Astrocyte (in vitro differentiated cells and primary cell): ENCODE data around the gene AKNAD1. TPM values are rescaled to one million over a fixed set of nuclear protein-coding genes. Genes with fewer than 3 reads are reported as not detected.

Experiments
- DNase-seq: peaks from one replicate; pipeline ENCODE4 v3.0.0-alpha.2; 2010; ENCODE audit warnings: low read depth
- FAIRE-seq: peaks from 2 replicates; lab custom pipeline; 2011; peaks lifted over from hg19 to GRCh38; lab: Jason Lieb, UNC
- H2AFZ ChIP-seq: 2 replicates; pipeline ENCODE4 v1.6.0; 2012; ENCODE audit warnings: low read depth, low read length, inconsistent platforms
- H3K27ac ChIP-seq: 2 replicates; pipeline ENCODE4 v1.5.1; 2011; ENCODE audit warnings: low read depth, low read length, inconsistent platforms
- H3K27me3 ChIP-seq: 2 replicates; pipeline ENCODE4 v1.6.0; 2011; ENCODE audit warnings: low read length, inconsistent platforms; ENCODE audit not compliant: insufficient read depth
- H3K36me3 ChIP-seq: 2 replicates; pipeline ENCODE4 v1.5.1; 2011; ENCODE audit warnings: low read length, inconsistent platforms; ENCODE audit not compliant: insufficient read depth
- H3K4me1 ChIP-seq: 2 replicates; pipeline ENCODE4 v1.5.1; 2011; ENCODE audit warnings: low read length, inconsistent platforms; ENCODE audit not compliant: insufficient read depth
- H3K4me2 ChIP-seq: 2 replicates; pipeline ENCODE4 v1.6.0; 2012; ENCODE audit warnings: low read length, inconsistent platforms
- H3K4me3 ChIP-seq: 2 replicates; pipeline ENCODE4 v1.5.1; 2011; ENCODE audit warnings: low read depth, mild to moderate bottlenecking, low read length, inconsistent platforms; ENCODE audit not compliant: insufficient read depth
- H3K79me2 ChIP-seq: 2 replicates; pipeline ENCODE4 v1.6.0; 2012; ENCODE audit warnings: mild to moderate bottlenecking, low read length, inconsistent platforms; ENCODE audit not compliant: insufficient read depth
- H3K9ac ChIP-seq: 2 replicates; pipeline ENCODE4 v1.6.0; 2012; ENCODE audit warnings: mild to moderate bottlenecking, low read length, inconsistent platforms
- H3K9me3 ChIP-seq: 2 replicates; pipeline ENCODE4 v1.5.1; 2012; ENCODE audit warnings: low read depth, mild to moderate bottlenecking, low read length, inconsistent platforms; ENCODE audit not compliant: insufficient read depth
- H4K20me1 ChIP-seq: 2 replicates; pipeline ENCODE4 v1.6.0; 2012; ENCODE audit warnings: low read length, inconsistent platforms; ENCODE audit not compliant: insufficient read depth
- H3K27ac Mint-ChIP-seq: one replicate; pipeline ENCODE4 v1.8.0; 2021; ENCODE audit warnings: mild to moderate bottlenecking, mixed read lengths; ENCODE audit not compliant: unreplicated experiment
- H3K27me3 Mint-ChIP-seq: one replicate; pipeline ENCODE4 v1.8.0; 2021; ENCODE audit warnings: low read depth, mixed read lengths; ENCODE audit not compliant: unreplicated experiment
- H3K36me3 Mint-ChIP-seq: one replicate; pipeline ENCODE4 v1.8.0; 2021; ENCODE audit warnings: low read depth, mixed read lengths; ENCODE audit not compliant: unreplicated experiment
- H3K4me1 Mint-ChIP-seq: one replicate; pipeline ENCODE4 v1.8.0; 2021; ENCODE audit warnings: low read depth, mixed read lengths; ENCODE audit not compliant: unreplicated experiment
- H3K4me3 Mint-ChIP-seq: one replicate; pipeline ENCODE4 v1.8.0; 2021; ENCODE audit warnings: mild to moderate bottlenecking, moderate library complexity, mixed read lengths; ENCODE audit not compliant: unreplicated experiment
- H3K9me3 Mint-ChIP-seq: one replicate; pipeline ENCODE4 v1.8.0; 2021; ENCODE audit warnings: mild to moderate bottlenecking, mixed read lengths; ENCODE audit not compliant: unreplicated experiment
- CTCF ChIP-seq: IDR thresholded peaks from 2 replicates; pipeline ENCODE4 v1.5.1; 2011; ENCODE audit warnings: low read depth, mild to moderate bottlenecking, inconsistent platforms, low read length, moderate library complexity; ENCODE audit not compliant: insufficient read depth
- EZH2 ChIP-seq: IDR thresholded peaks from 2 replicates; pipeline ENCODE4 v1.6.1; 2012; ENCODE audit warnings: mild to moderate bottlenecking, low read length, inconsistent platforms; ENCODE audit not compliant: insufficient read depth
- total RNA-seq: library from RNA; stranded (reverse); gene quantifications from 2 replicates; pipeline ENCODE4 v1.2.1, GENCODE V29; 2021

AKNAD1 gene
- total RNA-seq, 1 donor from 2014 or later: not detected

GRCh38 chr1:108862017-108862610, 5.2 kb upstream of the AKNAD1 start:
- Histone ChIP-seq H3K4me1 (no peaks in the 10 kb centered on the region), H3K36me3 (no peaks in the 10 kb centered on the region), H3K27me3 (no peaks in the 10 kb centered on the region), H3K4me3 (no peak overlapping the region), H3K79me2 (no peaks in the 10 kb centered on the region), H3K9me3 (no peaks in the 10 kb centered on the region), H4K20me1 (no peaks in the 10 kb centered on the region), H3K27ac (no peak overlapping the region), H3K4me2 (no peak overlapping the region), H3K9ac (no peak overlapping the region), H2AFZ (no peak overlapping the region)
- FAIRE-seq: no peak
- DNase-seq: no peak
- TF ChIP-seq CTCF (no peak), EZH2 (no peak)
- peaks cover 2% of the 10 kb centered on the region for H3K9me3 Mint-ChIP-seq
- H3K4me3 Mint-ChIP-seq: no peak overlapping the region
- H3K36me3 Mint-ChIP-seq: no peaks in the 10 kb centered on the region
- H3K27ac Mint-ChIP-seq: no peak overlapping the region
- no peaks in the 10 kb centered on the region for H3K4me1 Mint-ChIP-seq
- peaks cover 4% of the 10 kb centered on the region for H3K27me3 Mint-ChIP-seq

GRCh38 chr1:108861566-108861965, 4.7 kb upstream of the AKNAD1 start:
- H2AFZ ChIP-seq: no peak overlapping the region
- FAIRE-seq (no peak), DNase-seq (no peak)
- H3K4me1 Mint-ChIP-seq: no peaks in the 10 kb centered on the region
- H3K27me3 Mint-ChIP-seq: peaks cover under 1% of the 10 kb centered on the region
- no peak overlapping the region for H3K9ac ChIP-seq
- TF ChIP-seq CTCF (no peak), EZH2 (no peak)
- no peaks in the 10 kb centered on the region for H3K36me3 Mint-ChIP-seq
- no peaks in the 10 kb centered on the region for H3K79me2 ChIP-seq
- no peaks in the 10 kb centered on the region for H3K9me3 ChIP-seq
- H3K36me3 ChIP-seq: no peaks in the 10 kb centered on the region
- no peaks in the 10 kb centered on the region for H3K4me1 ChIP-seq
- H3K27ac Mint-ChIP-seq: no peak overlapping the region
- H3K27ac ChIP-seq: no peak overlapping the region
- no peaks in the 10 kb centered on the region for H4K20me1 ChIP-seq
- no peak overlapping the region for H3K4me3 ChIP-seq
- H3K9me3 Mint-ChIP-seq: no peaks in the 10 kb centered on the region
- no peak overlapping the region for H3K4me2 ChIP-seq
- H3K4me3 Mint-ChIP-seq: no peak overlapping the region
- no peaks in the 10 kb centered on the region for H3K27me3 ChIP-seq

GRCh38 chr1:108860190-108860907, 3.5 kb upstream of the AKNAD1 start:
- no peaks in the 10 kb centered on the region for H3K27me3 ChIP-seq
- H3K27ac Mint-ChIP-seq: no peak overlapping the region
- no peaks in the 10 kb centered on the region for H3K4me1 ChIP-seq
- H3K27ac ChIP-seq: no peak overlapping the region
- H3K36me3 Mint-ChIP-seq: no peaks in the 10 kb centered on the region
- H3K4me3 Mint-ChIP-seq: no peak overlapping the region
- no peak for FAIRE-seq
- no peaks in the 10 kb centered on the region for H4K20me1 ChIP-seq
- H3K79me2 ChIP-seq: no peaks in the 10 kb centered on the region
- no peak overlapping the region for H3K9ac ChIP-seq
- TF ChIP-seq EZH2 (no peak), CTCF (no peak)
- H3K36me3 ChIP-seq: no peaks in the 10 kb centered on the region
- DNase-seq: no peak
- H3K4me1 Mint-ChIP-seq: no peaks in the 10 kb centered on the region
- no peaks in the 10 kb centered on the region for H3K9me3 ChIP-seq
- H3K27me3 Mint-ChIP-seq: no peaks in the 10 kb centered on the region
- no peak overlapping the region for H3K4me3 ChIP-seq
- no peak overlapping the region for H2AFZ ChIP-seq
- H3K9me3 Mint-ChIP-seq: no peaks in the 10 kb centered on the region
- no peak overlapping the region for H3K4me2 ChIP-seq
